GM21723 (cell line): ENCODE results near the gene PHACTR3.

Experiments used
- ATAC-seq: cut with Tn5 transposase; IDR thresholded peaks from one replicate; pipeline ENCODE4 v1.9.1; 2021; ENCODE audit warnings: mild to moderate bottlenecking, moderate library complexity; ENCODE audit not compliant: unreplicated experiment

Gene PHACTR3

DNA sequence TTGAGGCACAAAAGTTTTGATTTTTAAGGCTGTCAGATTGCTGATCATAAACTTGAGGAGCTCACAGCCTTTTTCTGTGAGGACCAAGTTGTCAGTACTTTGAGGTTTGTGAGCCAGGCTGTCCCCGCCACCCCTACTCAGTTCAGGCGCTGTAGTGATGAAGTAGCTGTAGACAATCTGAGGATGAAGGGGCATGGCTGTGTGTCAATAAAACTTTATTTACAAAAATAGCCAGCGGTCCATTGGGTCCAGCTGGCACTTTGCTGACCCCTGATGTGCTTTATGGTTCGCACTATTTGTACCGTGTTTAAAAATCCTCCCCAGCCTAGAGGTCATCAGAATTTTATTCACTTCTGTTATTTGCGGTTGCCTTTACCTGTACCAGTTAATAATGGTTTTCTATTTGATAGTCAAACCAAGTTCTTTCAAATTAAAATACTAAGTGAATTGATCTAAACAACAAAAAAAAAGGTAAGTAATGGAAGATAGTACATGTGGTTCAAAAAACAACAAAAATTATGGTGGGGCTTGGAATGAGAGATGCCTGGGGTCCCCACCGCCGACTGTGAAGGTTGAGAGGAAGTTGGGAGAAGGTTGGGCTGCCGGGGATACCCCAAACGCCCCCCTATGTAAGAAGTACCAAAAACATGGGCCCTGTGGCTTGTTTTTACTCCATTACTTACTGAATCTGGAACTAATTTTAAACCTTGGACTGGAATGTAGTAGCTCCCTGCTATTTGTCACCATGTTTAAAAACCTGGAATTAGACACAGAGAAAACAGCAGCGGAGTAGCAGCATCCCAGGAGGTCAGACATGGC, 205.5 kb downstream of the PHACTR3 start:
- ATAC-seq, result no peak

DNA sequence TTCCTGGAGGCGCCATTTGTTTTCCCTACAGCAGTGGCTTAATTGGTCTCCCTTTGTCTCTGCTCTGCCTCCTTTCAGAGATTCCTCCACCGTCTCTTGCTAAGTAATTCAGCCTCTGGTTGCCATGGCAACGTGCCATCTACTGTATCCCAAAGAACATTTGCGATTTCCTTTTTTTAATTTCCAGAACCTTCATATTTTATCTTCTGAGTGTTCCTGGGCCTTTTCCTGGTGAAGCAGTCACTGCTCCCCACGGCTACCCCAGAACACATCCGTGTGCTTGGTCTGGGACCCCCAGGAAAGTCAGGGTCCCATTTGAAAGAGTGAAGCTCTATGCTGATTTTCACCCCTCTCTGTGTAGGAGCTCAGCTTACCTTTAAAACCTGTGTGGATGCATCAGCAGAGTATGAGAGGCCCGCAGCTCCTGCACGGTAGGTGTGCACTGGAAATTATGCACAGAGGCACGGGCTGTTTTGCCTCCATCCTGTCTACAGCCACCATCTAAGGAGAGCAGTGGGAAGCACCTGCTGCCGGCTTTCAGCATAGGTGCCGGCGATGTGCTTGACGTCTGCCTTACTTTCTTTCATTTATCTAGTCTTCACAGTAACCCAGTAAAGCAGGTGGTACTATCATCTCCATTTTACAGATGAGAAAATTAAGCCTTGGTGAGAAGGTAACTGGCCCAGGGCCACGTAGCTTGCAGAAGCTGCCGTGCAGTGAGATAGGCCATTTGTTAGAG, 206.3 kb downstream of the PHACTR3 start:
- ATAC-seq, result no peak

DNA sequence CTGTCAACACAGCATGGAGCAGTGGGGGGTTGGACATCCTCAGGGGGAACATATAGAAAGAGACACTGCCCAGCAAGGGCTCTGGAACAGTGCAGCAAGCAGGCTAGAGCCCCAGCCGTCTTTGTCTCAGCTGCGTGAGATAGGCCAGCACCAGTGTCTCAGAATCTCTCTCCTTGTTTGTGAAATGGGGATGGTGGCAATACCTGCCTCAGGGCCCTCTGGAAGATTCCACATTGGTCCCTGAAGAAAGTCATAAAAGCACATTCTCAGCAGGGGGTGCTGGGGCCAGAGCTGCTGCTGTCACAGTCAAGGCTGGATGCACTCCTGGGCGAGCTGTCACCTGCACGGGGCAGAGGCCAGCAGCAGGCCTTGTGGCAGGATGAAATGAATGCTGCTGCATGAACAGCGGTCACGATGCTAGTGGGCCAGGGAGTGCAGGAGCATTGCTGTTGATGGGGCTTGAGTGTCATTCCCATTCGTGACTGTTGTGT, 207.4 kb downstream of the PHACTR3 start:
- no peak for ATAC-seq

DNA sequence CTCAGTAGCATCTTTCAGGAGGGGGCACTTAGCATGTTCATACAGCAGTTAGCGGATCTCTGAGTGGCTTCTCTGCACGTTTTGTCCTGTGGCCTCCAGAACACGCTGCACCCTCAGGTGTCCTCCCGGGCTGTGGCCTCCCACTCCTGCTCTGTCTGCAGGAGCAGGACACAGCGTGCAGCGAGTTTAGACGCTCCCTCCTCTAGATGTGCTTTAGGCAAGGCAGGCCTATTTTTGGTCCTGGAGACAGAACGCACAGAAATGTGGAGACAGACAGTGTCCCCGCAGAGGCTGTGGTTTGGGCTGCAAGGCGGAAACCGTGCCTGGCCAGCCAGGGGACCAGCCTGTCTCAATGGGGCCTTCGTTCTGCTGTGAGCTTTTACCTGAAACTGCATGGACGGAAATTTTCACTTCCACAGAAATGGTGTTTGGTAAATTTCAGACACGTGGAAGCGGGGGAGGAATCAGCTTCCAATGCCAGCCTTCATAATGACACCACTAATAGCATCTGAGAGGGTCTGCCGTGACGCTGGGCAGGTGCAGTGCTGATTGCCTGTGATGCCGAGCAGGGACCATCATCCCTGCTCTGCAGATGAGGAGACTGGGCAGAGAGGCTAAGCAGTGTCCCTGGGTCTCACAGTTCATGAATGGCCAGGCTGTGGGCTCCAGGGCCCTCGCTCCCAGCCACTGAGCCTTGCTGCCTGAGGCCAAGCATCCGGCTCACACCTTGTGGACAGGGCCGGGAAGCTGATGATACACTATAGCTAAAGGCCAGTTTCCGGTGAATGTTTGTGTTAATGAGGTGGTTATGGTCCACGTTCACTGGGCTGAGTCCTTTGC, 208.2 kb downstream of the PHACTR3 start:
- ATAC-seq, result no peak

DNA sequence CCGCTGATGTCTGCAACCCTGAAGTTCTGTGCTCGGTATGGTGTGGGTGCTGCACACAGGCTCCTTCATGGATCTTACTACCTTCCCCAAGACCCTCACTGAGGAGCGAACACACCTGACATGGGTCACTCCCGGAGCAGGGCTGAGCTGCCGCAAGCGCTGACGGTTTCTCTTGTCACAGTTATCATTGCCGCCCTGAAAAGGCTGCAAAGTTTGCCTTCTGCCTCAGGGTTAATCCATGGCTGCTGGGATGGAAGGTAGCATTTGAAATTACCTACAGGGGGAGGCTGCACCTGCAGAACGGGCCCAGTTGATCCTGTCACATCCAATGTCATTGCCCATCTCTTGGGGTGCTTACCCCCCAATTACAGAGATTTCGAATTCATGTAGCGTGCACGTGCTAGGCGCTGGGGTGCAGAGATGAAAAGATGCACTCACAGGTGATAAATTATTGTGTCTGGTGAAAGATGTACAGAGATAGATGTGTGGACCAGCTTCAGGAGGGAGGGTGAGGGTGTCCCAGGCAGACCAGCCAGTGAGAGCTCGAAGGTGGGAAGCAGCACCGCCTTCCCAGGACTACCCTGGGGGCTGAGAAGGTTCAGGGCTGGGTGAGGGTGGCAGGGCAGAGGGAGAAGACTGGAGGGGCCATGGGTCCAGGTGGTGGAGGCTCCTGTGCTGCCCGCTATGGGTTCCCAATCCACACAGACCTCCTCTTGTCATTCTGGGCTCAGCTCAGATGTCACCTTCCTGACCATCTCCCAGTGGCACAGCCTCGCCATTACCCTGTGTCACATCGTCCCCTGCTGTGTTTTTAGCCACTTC, 209.0 kb downstream of the PHACTR3 start:
- ATAC-seq, result no peak

DNA sequence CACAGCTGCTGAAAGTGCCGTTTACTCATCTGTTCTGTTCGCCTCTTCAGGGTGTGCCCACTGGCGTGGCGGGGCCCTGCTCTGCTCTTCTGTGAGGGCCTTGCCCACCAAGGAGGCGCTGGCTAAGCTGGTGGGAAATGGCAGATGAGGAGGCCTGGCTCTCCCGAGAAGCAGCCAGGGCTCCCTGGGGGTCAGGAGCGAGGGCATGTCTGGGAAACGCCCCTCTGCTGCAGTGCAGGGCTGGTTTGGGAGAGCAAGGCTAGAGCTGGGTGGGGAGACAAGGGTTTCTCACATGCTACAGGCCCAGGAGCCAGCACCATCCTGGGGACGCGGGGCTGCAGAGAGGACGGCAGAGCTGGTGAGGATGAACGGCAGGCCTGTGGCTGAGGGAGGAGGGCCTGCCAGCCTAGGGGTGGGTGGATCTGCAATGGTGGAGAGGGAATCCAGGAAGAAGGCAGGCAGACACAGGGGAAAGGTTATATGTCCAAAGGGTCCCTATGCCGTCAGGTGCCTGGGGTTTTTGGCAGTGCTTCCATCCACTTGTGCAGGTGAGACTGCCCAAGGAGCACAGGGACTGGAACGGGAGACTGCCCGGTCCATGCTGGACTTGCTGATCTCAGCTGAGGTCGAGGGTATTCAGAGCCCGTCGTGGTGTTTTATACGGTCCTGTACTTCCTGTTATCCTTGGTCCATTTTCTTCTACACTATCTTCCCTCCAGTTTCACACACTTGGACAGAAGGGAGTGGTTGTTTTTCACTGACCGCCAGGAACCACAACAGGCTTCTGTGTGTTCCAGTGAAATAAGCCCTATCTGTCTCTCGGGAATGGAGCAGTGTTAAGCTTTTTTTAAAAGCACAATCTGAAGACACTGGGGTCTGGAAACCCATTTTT, 209.9 kb downstream of the PHACTR3 start:
- no peak for ATAC-seq

DNA sequence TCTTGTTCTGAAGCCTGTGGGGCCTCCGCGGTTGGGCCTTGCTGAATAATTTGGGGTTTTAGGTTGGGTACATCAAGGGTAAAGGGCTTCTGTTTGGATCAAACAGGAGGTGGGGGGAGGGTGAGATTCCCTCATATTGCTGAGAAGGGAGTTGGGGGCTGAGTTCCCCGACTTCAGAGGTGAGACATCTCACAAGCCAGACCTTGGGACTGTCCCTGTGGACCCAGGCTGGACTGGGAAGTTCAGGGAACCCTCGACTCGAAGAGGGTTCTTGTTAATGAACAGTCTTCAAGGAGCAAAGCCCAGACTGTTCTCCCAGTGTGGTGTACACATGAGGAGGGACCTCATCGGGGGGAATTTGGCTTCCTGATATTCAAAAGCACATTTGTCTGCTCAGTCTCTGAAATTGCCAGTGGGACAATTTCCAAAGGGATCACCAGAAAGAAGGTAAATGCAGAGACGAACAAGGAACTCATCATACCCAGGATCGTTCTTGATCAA, 210.6 kb downstream of the PHACTR3 start:
- no peak for ATAC-seq

DNA sequence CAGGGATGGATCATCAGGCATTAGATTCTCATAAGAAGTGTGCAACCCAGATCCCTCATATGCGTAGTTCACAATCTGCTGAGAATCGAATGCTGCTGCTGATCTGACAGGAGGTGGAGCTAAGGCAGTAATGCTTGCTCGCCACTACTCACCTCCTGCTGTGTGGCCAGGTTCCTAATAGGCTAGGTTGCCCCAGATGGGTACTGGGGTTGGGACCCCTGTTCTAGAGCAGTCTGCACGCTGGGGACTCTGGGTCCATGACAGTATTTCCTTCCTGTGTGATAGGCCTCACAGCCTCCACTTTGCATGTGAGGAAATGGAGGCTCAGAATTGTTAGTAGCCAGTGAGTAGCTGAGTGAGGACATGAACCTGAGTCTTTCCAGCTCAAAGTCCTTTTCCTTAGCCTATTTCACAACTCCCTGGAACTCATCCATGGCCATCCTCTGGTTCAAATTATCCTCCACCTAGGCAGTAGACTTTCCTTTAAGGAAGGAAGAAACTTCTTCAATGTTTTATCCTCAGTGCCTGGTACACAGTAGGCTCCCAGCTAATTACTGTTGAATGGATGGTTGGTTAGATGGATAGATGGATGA, 211.9 kb downstream of the PHACTR3 start:
- no peak for ATAC-seq

DNA sequence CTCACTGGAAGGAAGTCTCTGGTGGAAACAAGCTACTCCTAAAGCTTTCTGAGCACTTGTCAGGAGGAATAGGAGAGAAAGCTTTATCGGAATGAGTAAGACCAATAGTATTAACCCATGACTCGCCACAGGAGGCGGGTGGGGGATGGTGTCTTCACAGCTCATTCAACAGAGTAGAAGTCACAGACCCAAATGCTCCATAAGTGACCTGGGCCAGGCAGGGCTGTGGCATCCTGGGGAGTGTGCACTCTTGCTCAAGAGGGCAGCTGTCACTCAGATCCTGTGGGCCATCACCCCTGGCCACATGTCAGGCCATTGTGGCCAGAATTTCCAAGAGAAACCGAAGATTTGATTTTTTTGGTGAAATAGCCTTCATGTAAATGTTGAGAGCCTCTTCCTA, 213.1 kb downstream of the PHACTR3 start:
- ATAC-seq, result no peak

DNA sequence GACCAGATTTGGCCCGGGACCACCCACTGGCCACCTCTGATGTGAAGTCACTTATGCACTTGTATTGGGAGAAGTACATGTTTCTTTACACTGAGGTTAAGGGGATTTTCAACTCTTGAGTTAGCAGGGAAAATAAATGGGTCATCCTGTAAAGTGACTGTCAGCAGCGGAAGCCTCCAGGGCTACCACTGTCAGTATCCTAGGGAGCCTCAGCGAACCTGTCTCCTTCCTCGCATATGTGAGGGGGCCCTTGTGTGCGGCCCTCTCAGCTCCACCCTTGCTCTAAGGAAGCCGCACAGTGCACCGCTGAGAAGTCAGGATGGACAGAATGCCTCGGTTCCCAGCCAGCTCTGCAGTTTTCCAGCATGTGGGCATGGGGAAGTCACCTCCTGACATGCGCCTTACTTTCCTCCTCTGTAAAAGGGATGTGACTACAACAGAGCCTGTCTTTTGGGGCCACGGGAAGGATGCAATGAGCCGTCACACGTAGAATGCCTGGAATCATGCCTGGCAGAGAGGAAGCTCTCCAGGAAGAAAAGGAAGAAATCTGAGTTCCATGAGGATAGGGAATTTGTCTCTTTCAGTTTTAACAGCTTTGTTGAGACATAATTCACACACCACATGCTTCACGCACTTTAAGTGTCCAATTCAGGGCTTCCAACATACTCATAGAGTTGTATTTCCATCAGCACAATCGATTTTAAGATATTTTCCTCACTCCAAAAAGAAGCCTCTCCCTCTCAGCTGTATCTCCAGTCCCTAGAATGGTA, 213.7 kb downstream of the PHACTR3 start:
- no peak for ATAC-seq

DNA sequence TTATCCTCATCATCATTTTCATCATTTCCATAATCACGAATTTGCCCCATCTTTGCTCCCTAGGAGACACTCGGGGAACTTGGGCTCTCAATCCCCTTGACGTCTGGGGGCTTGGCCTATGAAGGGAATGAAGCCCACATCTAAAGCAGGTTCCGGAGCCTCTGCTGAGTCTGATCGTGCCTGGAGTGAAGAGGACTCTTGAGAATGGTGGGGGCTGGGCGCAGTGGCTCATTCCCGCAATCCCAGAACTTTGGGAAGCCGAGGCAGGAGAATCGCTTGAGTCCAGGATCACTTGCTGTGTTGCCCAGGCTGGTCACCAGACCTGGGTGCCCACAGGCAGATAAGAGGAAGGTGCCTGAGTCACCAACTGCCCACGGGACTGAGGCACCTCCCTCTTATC, 214.6 kb downstream of the PHACTR3 start:
- no peak for ATAC-seq

DNA sequence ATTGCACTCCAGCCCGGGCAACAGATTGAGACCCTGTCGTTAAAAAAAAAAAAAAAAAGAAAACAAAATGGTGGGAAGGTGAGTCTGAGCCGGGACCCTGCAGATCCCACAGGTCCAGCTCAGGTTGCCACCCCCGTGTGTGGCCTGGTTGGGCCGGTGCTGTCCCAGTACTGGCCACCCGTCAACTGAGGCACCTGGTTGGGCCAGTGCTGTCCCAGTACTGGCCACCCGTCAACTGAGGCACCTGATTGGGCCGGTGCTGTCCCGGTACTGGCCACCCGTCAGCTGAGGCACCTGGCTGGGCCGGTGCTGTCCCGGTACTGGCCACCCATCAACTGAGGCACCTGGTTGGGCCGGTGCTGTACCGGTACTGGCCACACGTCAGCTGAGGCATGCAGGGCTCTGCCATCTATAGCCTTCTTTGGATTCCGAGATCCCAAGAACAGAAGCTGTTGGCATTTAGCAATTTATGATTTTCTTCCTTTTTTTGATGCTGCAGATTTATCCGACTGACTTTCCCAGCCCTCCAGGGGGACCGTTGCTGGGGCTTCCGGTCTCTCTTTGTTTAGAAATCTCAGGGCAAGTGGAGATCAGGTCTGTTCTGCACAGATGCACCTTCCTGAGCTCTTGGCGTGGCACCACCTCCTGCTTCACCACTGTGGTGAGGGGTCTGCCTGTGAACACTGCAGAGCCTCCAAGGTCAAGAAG, 215.3 kb downstream of the PHACTR3 start:
- no peak for ATAC-seq

DNA sequence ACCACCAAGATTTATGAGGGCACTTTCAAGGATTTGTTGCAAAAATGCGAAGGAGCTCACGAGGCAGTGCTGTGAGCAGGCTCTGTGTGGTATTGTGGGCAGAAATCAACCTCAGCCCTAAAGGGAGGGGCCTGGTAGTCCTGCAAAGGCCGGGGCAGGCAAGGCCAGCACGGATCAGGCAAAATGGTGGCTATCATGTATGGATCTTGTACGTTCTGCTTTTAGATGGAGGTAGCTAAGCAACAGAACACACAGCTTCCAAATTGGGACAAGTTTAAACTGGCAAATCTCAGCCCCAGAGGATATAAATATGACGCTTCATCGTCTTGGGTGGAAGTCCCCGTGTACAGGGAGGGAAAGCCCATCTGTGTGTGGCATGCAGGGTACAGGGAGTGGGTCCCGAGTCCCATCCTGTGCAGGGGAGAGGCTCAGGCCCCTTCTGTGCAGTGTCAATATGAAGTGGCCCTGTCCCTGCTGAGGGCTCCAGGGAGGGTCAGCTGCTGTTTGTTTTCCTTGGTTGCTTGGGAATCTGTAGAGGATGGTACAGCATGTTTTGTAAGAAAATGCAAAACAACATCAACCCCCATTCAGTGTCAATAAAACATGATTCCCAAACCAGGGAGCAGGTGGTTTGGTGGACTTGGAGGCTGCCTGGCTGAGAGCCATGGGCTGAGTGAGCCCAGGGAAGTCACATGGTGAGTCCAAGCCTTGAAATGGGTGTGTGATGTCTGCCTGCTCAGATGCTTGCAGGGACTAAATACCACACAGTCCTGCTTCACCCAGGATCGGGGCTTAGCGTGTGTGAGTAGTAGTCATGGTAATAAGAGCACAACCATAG, 216.1 kb downstream of the PHACTR3 start:
- no peak for ATAC-seq

DNA sequence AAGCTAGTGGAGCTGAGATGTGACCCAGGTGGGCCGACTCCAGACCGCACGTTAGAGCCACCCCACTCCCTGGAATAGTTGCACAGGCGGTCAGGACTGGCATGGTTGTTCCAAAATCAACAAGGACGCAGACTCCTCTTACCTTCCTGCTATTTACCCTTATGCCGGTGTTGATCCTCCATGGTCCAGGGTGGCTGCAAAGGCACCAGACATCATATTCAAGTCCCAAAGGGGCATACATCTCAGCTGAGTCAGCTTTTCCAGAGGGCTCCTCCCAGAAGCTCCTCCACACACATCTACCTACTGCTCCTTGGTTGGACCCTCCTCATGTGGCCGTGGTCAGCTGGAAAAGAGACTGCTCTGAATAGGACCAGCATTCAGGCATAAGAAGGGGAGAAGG, 216.9 kb downstream of the PHACTR3 start:
- ATAC-seq, result no peak

DNA sequence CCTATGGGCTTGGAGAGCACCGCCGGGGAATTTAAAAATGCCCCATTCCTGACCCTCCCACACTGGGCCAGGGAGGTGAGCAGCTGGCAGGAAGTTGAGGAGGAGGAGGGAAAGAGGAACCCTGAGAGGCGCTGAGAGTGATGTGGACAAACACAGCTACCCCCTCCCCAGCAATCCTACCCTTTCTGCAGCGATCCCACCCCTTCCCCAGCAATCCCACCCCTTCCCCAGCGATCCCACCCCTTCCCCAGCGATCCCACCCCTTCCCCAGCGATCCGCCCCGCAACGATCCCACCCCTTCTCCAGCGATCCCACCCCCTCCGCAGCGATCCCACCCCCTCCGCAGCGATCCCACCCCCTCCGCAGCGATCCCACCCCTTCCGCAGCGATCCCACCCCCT, 217.4 kb downstream of the PHACTR3 start:
- ATAC-seq, result no peak

DNA sequence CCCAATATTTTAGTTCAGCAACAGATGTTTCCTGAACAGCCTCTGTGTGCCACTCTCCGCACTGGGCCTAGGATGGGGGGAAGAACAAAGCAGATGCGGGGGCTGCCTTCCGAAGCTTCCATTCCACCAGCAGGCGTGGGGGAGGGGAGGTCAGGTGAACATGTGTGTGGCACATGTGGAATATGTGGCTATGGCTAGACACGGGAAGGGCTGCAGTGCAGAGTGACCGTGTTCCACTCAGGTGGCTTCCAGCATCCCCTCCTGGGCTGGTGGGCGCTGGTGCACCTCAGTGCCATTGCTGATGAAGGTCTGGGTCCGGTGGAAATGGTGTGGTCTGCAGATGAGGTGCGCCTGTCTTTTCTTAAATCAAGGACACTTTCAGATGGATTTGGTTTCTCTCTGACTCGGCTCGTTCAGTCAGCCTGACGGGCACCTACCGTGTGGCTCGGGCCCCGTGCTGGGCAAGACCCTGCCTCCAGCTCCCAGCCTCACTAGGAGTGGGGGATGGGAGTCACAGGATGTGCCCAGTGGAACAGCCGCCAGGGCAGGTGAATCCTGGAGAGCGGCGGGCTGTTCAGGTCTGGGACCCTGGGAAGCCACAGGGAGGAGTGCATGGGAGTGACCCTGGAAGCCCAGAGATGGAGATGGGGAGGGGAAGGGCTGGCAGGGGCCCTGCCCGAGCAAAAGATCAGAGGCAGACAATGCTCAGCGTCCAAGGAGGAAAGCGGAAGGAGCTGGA, 218.1 kb downstream of the PHACTR3 start:
- ATAC-seq, result no peak
